ENCODE data around the gene TPSD1.

The TPSD1 gene

GRCh38 chr16:1277617-1278282 lies 21.9 kb downstream of the TPSD1 start:
- no peak for TF ChIP-seq TEAD4 (IDR thresholded peaks at IDR 0.05)
- no peak for TF ChIP-seq TCF12 (IDR thresholded peaks at IDR 0.05; ENCODE audit: low read depth)
- no peak for TF ChIP-seq EGR1 (IDR thresholded peaks at IDR 0.05)
- TF ChIP-seq ZBTB7A (IDR thresholded peaks at IDR 0.05; ENCODE audit: low read depth) = no peak
- TF ChIP-seq CEBPB (IDR thresholded peaks at IDR 0.05) = no peak
- TF ChIP-seq YY1 (IDR thresholded peaks at IDR 0.05; ENCODE audit: low read depth) = no peak

GRCh38 chr16:1278477-1278876 lies 22.6 kb downstream of the TPSD1 start:
- TF ChIP-seq EGR1 (IDR thresholded peaks at IDR 0.05) = no peak
- TF ChIP-seq RAD21 (IDR thresholded peaks at IDR 0.05; ENCODE audit: low read depth) = no peak
- no peak for TF ChIP-seq FOXM1 (IDR thresholded peaks at IDR 0.05; ENCODE audit: borderline replicate concordance, low read depth)
- no peak for TF ChIP-seq TAF1 (IDR thresholded peaks at IDR 0.05; ENCODE audit: low read depth)

GRCh38 chr16:1279081-1279944 lies 23.4 kb downstream of the TPSD1 start:
- TF ChIP-seq YY1 (IDR thresholded peaks at IDR 0.05; ENCODE audit: low read depth) (no peak), NFIC (IDR thresholded peaks at IDR 0.05) (no peak), REST (IDR thresholded peaks at IDR 0.05; ENCODE audit: low read depth) (no peak), CEBPB (IDR thresholded peaks at IDR 0.05) (no peak), FOXM1 (IDR thresholded peaks at IDR 0.05; ENCODE audit: borderline replicate concordance, low read depth) (no peak), MAX (IDR thresholded peaks at IDR 0.05) (no peak), RAD21 (IDR thresholded peaks at IDR 0.05; ENCODE audit: low read depth) (no peak), CREB1 (IDR thresholded peaks at IDR 0.05; ENCODE audit: low read depth) (no peak), TAF1 (IDR thresholded peaks at IDR 0.05; ENCODE audit: low read depth) (no peak), TEAD4 (IDR thresholded peaks at IDR 0.05) (no peak), EP300 (IDR thresholded peaks at IDR 0.05; ENCODE audit: borderline replicate concordance) (no peak), ZBTB7A (IDR thresholded peaks at IDR 0.05; ENCODE audit: low read depth) (no peak), EGR1 (IDR thresholded peaks at IDR 0.05) (no peak), TCF12 (IDR thresholded peaks at IDR 0.05; ENCODE audit: low read depth) (no peak), USF1 (IDR thresholded peaks at IDR 0.05) (no peak)

- no peak for TF ChIP-seq REST (IDR thresholded peaks at IDR 0.05; ENCODE audit: low read depth)
- no peak for TF ChIP-seq TAF1 (IDR thresholded peaks at IDR 0.05; ENCODE audit: low read depth)
- no peak for TF ChIP-seq RAD21 (IDR thresholded peaks at IDR 0.05; ENCODE audit: low read depth)
- TF ChIP-seq ZBTB7A (IDR thresholded peaks at IDR 0.05; ENCODE audit: low read depth) = no peak
- no peak for TF ChIP-seq MAX (IDR thresholded peaks at IDR 0.05)
- TF ChIP-seq USF1 (IDR thresholded peaks at IDR 0.05) = no peak
- no peak for TF ChIP-seq EP300 (IDR thresholded peaks at IDR 0.05; ENCODE audit: borderline replicate concordance)
- no peak for TF ChIP-seq CEBPB (IDR thresholded peaks at IDR 0.05)
- TF ChIP-seq CREB1 (IDR thresholded peaks at IDR 0.05; ENCODE audit: low read depth) = no peak
- TF ChIP-seq NFIC (IDR thresholded peaks at IDR 0.05) = no peak
- TF ChIP-seq YY1 (IDR thresholded peaks at IDR 0.05; ENCODE audit: low read depth) = no peak
- TF ChIP-seq TCF12 (IDR thresholded peaks at IDR 0.05; ENCODE audit: low read depth) = no peak
- TF ChIP-seq TEAD4 (IDR thresholded peaks at IDR 0.05) = no peak
- TF ChIP-seq EGR1 (IDR thresholded peaks at IDR 0.05) = no peak
- TF ChIP-seq FOXM1 (IDR thresholded peaks at IDR 0.05; ENCODE audit: borderline replicate concordance, low read depth) = no peak
Observed at GRCh38 chr16:1279945-1280589, 24.2 kb downstream of the TPSD1 start.

GRCh38 chr16:1280783-1281182 lies 24.9 kb downstream of the TPSD1 start:
- no peak for TF ChIP-seq CEBPB (IDR thresholded peaks at IDR 0.05)
- TF ChIP-seq CREB1 (IDR thresholded peaks at IDR 0.05; ENCODE audit: low read depth) = no peak
- TF ChIP-seq USF1 (IDR thresholded peaks at IDR 0.05) = no peak
- TF ChIP-seq MAX (IDR thresholded peaks at IDR 0.05) = no peak
- no peak for TF ChIP-seq EP300 (IDR thresholded peaks at IDR 0.05; ENCODE audit: borderline replicate concordance)
- TF ChIP-seq EGR1 (IDR thresholded peaks at IDR 0.05) = no peak
- no peak for TF ChIP-seq RAD21 (IDR thresholded peaks at IDR 0.05; ENCODE audit: low read depth)
- no peak for TF ChIP-seq ZBTB7A (IDR thresholded peaks at IDR 0.05; ENCODE audit: low read depth)
